ENCODE results near the gene ABCF2. TPM values are rescaled to one million over a fixed set of nuclear protein-coding genes. Genes with fewer than 3 reads are reported as not detected.

ABCF2 gene
- total RNA-seq, 1 experiment from 2014 or later = 69.0 TPM

- H3K4me1 ChIP-seq (ENCODE audit: insufficient read depth, low read length, poor library complexity, severe bottlenecking) = peaks cover 2% of the 10 kb centered on the region
- H3K27ac ChIP-seq (ENCODE audit: low read depth, low read length, poor library complexity, severe bottlenecking) = no peak overlapping the region
- H3K4me3 ChIP-seq (ENCODE audit: low read depth, low read length, poor library complexity, severe bottlenecking) = no peak overlapping the region
- no peaks in the 10 kb centered on the region for H3K9me3 ChIP-seq (ENCODE audit: low read depth, low read length, poor library complexity, severe bottlenecking)
- H3K36me3 ChIP-seq (ENCODE audit: insufficient read depth, low read length, poor library complexity, severe bottlenecking) = no peaks in the 10 kb centered on the region
- DNase-seq (ENCODE audit: low spot score) = no peak
- TF ChIP-seq EZH2 (IDR thresholded peaks at IDR 0.05; ENCODE audit: borderline replicate concordance, low read depth, low read length, poor library complexity, severe bottlenecking) = no peak
- TF ChIP-seq, protein P1, sequence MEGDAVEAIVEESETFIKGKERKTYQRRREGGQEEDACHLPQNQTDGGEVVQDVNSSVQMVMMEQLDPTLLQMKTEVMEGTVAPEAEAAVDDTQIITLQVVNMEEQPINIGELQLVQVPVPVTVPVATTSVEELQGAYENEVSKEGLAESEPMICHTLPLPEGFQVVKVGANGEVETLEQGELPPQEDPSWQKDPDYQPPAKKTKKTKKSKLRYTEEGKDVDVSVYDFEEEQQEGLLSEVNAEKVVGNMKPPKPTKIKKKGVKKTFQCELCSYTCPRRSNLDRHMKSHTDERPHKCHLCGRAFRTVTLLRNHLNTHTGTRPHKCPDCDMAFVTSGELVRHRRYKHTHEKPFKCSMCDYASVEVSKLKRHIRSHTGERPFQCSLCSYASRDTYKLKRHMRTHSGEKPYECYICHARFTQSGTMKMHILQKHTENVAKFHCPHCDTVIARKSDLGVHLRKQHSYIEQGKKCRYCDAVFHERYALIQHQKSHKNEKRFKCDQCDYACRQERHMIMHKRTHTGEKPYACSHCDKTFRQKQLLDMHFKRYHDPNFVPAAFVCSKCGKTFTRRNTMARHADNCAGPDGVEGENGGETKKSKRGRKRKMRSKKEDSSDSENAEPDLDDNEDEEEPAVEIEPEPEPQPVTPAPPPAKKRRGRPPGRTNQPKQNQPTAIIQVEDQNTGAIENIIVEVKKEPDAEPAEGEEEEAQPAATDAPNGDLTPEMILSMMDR (conservative IDR thresholded peaks at IDR 0.05; ENCODE audit: low read depth, low read length) = no peak; the same call in 1 of the 2 replicates
- POLR2A ChIA-PET (ENCODE audit: low non-redundant PET) = no interaction called here
- CTCF ChIA-PET = interaction anchor here (0.8 kb wide), 1 partner anchor 58 kb away, joined by 3 read pairs; no protein-coding TSS in a partner anchor
- no TSS peak for BruUV-seq (replicated peaks)
- H3K27me3 ChIP-seq (replicated peaks; ENCODE audit: insufficient read depth, low read depth, low read length, poor library complexity) = peaks cover 28% of the 10 kb centered on the region
- intact Hi-C loops (cut with micrococcal nuclease; ENCODE audit: unreplicated experiment) = no loop called here
Measured at GRCh38 chr7:151204383-151205032, 22.5 kb downstream of the ABCF2 start.

DNA sequence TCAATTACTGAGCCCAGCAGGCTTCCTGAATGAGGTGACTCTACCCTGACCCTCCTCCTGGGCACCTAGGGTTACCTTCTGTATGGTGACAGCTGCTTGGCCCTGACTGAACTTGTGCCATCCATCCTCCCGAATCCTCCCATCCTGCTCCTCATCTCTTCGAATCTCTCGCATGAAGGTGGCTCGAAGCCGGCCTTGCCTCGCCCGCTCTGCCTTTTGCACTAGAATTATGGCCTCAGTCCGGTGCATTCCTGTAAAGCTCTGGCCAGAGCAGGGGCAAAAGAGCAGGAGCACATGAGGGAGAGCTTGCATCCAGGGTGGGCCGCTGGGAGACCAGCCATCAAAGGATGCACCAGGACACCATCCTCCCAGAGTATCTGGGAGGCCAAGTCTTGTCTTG is 24.2 kb downstream of the ABCF2 start:
- BruUV-seq (replicated peaks) = no TSS peak

GRCh38 chr7:151201751-151202150 is 25.3 kb downstream of the ABCF2 start:
- Histone ChIP-seq H3K4me1 (ENCODE audit: insufficient read depth, low read length, poor library complexity, severe bottlenecking) (peaks cover 5% of the 10 kb centered on the region), H3K27me3 (replicated peaks; ENCODE audit: insufficient read depth, low read depth, low read length, poor library complexity) (peaks cover 28% of the 10 kb centered on the region), H3K4me3 (ENCODE audit: low read depth, low read length, poor library complexity, severe bottlenecking) (no peak overlapping the region), H3K36me3 (ENCODE audit: insufficient read depth, low read length, poor library complexity, severe bottlenecking) (no peaks in the 10 kb centered on the region), H3K9me3 (ENCODE audit: low read depth, low read length, poor library complexity, severe bottlenecking) (no peaks in the 10 kb centered on the region), H3K27ac (ENCODE audit: low read depth, low read length, poor library complexity, severe bottlenecking) (no peak overlapping the region)
- DNase-seq (ENCODE audit: low spot score) = no peak
- intact Hi-C loops (cut with micrococcal nuclease; ENCODE audit: unreplicated experiment) = no loop called here
- ChIA-PET POLR2A (ENCODE audit: low non-redundant PET) (no interaction called here), CTCF (no interaction called here)
- TF ChIP-seq, protein P1 (conservative IDR thresholded peaks at IDR 0.05; ENCODE audit: low read depth, low read length) = no peak
- no peak for TF ChIP-seq EZH2 (IDR thresholded peaks at IDR 0.05; ENCODE audit: borderline replicate concordance, low read depth, low read length, poor library complexity, severe bottlenecking)
- no TSS peak for BruUV-seq (replicated peaks)

More for the DNA sequence above, 24.2 kb downstream of the ABCF2 start:
- no peak for DNase-seq (ENCODE audit: low spot score)
- TF ChIP-seq, protein P1 (conservative IDR thresholded peaks at IDR 0.05; ENCODE audit: low read depth, low read length) = no peak
- no peak for TF ChIP-seq EZH2 (IDR thresholded peaks at IDR 0.05; ENCODE audit: borderline replicate concordance, low read depth, low read length, poor library complexity, severe bottlenecking)
- ChIA-PET CTCF (no interaction called here), POLR2A (ENCODE audit: low non-redundant PET) (no interaction called here)
- peaks cover 28% of the 10 kb centered on the region for H3K27me3 ChIP-seq (replicated peaks; ENCODE audit: insufficient read depth, low read depth, low read length, poor library complexity)
- intact Hi-C loops (cut with micrococcal nuclease; ENCODE audit: unreplicated experiment) = no loop called here
- no peak overlapping the region for H3K4me3 ChIP-seq (ENCODE audit: low read depth, low read length, poor library complexity, severe bottlenecking)
- no peaks in the 10 kb centered on the region for H3K36me3 ChIP-seq (ENCODE audit: insufficient read depth, low read length, poor library complexity, severe bottlenecking)
- H3K4me1 ChIP-seq (ENCODE audit: insufficient read depth, low read length, poor library complexity, severe bottlenecking) = peaks cover 5% of the 10 kb centered on the region
- H3K9me3 ChIP-seq (ENCODE audit: low read depth, low read length, poor library complexity, severe bottlenecking) = no peaks in the 10 kb centered on the region
- no peak overlapping the region for H3K27ac ChIP-seq (ENCODE audit: low read depth, low read length, poor library complexity, severe bottlenecking)

Measured in A673 (cell line).